AG04449 (cell line): Measurements from ENCODE around the gene ANKS1B.

Experiments used
- CTCF ChIA-PET: fragments of 350-600 bp; formaldehyde crosslinking; extraction: SDS; loops from one replicate; lab custom pipeline; 2021; ENCODE audit warnings: antibody characterized with exemption; lab: Yijun Ruan, JAX
- POLR2A ChIA-PET: fragments of 400-600, 350-600 bp; formaldehyde crosslinking; extraction: SDS; loops from one replicate; lab custom pipeline; 2020; ENCODE audit warnings: antibody characterized with exemption, inconsistent platforms; lab: Yijun Ruan, JAX
- DNase-seq: peaks from one replicate; pipeline ENCODE4 v3.0.0-alpha.2; 2010; ENCODE audit warnings: low read depth, low spot score
- H3K4me3 ChIP-seq: 2 replicates; pipeline ENCODE4 v1.5.1; 2011; ENCODE audit warnings: low read depth, mild to moderate bottlenecking, control low read depth, low read length
- TF ChIP-seq, protein P1 (sequence below): IDR thresholded peaks from one replicate; pipeline ENCODE4 v1.5.1; 2011; ENCODE audit warnings: mild to moderate bottlenecking, moderate library complexity, low read length, control low read depth, inconsistent platforms; ENCODE audit not compliant: insufficient read depth; ENCODE audit errors: missing control alignments

Gene ANKS1B

DNA sequence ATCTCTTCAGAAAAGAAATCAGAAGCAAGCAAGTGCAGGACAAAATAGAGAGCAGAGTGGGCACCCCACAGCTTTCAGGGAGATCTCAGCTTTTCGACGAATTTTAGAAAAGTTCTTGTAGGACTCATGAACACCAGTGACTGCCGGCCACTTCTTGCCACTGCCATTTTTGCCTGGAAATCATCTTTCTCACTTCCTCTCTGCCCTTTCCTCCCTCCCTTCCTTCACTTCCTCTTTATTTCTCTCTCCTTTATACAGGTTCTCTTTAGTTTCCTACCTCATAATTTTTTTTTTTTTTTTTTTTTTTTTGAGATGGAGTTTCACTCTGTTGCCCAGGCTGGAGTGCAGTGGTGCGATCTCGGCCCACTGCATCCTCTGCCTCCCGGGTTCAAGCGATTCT is 1154.1 kb downstream of the ANKS1B start:
- no peak overlapping the region for H3K4me3 ChIP-seq
- TF ChIP-seq, protein P1, sequence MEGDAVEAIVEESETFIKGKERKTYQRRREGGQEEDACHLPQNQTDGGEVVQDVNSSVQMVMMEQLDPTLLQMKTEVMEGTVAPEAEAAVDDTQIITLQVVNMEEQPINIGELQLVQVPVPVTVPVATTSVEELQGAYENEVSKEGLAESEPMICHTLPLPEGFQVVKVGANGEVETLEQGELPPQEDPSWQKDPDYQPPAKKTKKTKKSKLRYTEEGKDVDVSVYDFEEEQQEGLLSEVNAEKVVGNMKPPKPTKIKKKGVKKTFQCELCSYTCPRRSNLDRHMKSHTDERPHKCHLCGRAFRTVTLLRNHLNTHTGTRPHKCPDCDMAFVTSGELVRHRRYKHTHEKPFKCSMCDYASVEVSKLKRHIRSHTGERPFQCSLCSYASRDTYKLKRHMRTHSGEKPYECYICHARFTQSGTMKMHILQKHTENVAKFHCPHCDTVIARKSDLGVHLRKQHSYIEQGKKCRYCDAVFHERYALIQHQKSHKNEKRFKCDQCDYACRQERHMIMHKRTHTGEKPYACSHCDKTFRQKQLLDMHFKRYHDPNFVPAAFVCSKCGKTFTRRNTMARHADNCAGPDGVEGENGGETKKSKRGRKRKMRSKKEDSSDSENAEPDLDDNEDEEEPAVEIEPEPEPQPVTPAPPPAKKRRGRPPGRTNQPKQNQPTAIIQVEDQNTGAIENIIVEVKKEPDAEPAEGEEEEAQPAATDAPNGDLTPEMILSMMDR: no peak
- DNase-seq: no peak
- CTCF ChIA-PET: no interaction called here
- POLR2A ChIA-PET: no interaction called here

DNA sequence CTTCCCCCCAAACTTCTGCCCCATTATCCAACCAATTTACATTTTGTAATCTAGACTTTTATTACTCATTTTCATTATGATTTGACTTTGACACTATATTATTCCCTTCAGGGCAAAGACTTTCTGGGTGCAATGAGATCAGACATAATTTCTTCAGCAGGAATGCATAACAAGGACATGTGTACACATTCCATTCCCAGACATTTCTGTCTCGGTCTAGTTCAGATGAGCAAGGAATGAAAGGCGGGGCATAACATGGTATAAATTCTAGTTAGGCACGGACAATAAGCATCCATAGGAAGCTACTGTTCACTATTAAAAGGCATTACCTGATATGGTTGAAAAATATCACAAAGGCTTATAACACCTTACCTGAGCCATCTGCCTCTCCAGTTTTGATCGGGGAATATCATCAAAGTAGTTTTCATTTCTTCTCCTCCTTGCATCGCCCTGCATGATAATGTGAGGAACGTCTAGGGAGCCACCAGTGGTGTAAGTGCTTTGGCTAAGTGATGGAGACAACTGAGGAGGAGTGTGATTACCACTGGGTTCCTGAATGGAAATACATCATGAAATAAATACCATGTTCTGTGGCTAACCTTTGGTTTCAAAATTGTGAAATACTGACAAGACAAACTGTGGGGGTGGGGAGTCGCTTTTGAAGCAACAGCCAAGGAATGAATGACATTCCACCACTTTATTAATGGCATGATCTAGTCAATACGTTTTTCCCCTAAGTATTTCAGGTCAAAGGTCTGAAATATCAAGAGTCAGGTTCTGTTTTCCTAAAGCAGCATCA is 1155.7 kb downstream of the ANKS1B start:
- H3K4me3 ChIP-seq: no peak overlapping the region
- DNase-seq: no peak
- CTCF ChIA-PET: interaction anchor here (1.1 kb wide), 1 partner anchor 8 kb away, joined by 3 read pairs; no protein-coding TSS in a partner anchor
- POLR2A ChIA-PET: no interaction called here
- TF ChIP-seq, protein P1: no peak

DNA sequence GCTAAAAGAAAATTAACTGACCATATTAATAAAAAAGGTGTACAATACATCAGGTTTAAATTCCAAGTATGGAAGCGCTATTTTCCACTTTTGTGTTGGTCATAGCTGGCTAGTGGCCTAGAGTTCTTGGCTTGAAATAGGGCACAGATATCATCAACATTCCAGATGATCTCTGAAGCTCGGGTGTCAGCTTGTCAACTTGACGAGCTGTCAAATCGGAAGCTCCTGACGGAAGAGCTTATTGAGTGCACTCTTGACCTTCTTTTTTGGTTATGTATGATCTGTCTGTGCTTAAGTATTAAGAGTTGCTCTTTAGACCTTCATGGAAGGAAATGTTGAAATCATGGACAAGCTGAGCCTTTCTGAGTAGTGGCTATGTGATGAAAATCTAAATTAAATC is 1161.7 kb downstream of the ANKS1B start:
- DNase-seq: no peak
- no peak overlapping the region for H3K4me3 ChIP-seq
- ChIA-PET CTCF (no interaction called here), POLR2A (no interaction called here)
- TF ChIP-seq, protein P1: no peak

DNA sequence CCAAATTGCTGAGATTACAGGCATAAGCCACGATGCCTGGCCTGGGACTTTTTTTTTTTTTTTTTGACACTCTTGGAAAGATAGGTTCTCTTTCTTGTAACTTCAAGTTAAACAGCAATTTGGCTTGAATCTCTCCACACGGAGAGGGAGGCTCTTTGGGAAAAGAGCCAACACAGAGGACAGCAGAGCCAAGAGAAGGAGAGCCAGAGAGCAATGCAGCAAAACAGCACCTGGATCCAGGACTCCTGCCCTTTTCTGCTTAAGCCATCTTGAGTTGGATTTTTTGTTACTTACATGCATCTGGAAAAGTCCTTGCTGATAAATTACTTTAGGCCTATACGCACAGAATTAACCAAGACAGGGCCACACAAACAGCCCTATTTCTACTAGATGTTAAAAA is 1162.9 kb downstream of the ANKS1B start:
- ChIA-PET POLR2A (no interaction called here), CTCF (no interaction called here)
- TF ChIP-seq, protein P1: no peak
- H3K4me3 ChIP-seq: no peak overlapping the region
- no peak for DNase-seq

DNA sequence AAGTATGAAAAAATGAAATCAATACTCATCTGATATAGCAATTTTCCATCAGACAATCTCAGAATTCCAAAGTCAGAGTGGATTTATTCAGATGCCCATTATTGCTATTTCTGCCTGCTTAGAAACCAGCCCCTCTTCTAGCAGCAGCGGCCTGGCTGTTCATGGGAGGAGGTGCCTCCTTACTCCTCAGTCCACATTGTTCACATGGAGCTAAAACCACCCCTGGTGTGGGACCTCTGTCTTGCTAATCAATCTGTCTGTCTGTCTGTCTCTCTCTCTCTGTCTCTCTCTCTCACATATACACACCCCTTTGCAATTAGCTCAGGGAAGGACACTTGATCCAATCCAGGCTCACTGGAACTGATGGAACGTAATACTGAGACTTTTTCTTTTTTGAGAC is 1163.5 kb downstream of the ANKS1B start:
- no peak overlapping the region for H3K4me3 ChIP-seq
- TF ChIP-seq, protein P1: no peak
- ChIA-PET POLR2A (no interaction called here), CTCF (no interaction called here)
- no peak for DNase-seq

DNA sequence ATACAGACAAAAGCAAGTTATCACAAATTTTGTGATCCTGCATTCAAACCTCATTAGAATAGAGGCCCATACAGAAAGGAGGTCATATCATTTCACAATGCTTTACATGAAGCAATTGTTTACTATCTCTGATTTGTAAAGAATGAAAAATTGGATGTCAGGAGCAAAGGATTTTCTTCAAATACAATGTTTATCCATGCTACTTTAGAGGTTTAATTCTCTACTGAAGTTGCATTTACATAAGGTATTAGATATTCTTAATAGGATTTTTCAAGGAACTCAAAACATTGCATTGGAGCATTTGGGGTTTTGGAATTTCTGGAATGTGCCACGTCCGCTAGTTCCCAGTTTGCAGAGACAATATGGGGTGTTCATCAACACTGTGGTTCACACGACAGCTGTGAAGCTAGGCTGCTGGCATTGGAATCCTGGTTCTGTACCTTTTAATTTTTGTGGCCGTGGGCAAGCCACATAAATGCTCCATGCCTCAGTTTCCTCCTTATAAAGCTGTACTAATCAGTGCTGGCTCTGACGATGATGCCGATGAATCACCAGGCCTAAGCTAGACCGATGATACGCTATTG is 1164.8 kb downstream of the ANKS1B start:
- TF ChIP-seq, protein P1: no peak
- ChIA-PET POLR2A (no interaction called here), CTCF (no interaction called here)
- no peak for DNase-seq
- H3K4me3 ChIP-seq: no peak overlapping the region
